Epithelial cell of prostate (primary cell): ENCODE data around the gene NEU3.

Experiments
- DNase-seq: peaks from one replicate; pipeline ENCODE4 v3.0.0-alpha.2; 2011; ENCODE audit warnings: low read depth, low spot score
- H3K27ac ChIP-seq: fragments of 450-650 bp; 2 replicates; pipeline ENCODE4 v1.5.1; 2017; ENCODE audit warnings: mild to moderate bottlenecking

Gene NEU3

GRCh38 chr11:75052457-75052856 is 63.7 kb downstream of the NEU3 start:
- no peak overlapping the region for H3K27ac ChIP-seq
- no peak for DNase-seq

- DNase-seq, result no peak
Observed at GRCh38 chr11:75055511-75055910, 66.8 kb downstream of the NEU3 start.

DNA sequence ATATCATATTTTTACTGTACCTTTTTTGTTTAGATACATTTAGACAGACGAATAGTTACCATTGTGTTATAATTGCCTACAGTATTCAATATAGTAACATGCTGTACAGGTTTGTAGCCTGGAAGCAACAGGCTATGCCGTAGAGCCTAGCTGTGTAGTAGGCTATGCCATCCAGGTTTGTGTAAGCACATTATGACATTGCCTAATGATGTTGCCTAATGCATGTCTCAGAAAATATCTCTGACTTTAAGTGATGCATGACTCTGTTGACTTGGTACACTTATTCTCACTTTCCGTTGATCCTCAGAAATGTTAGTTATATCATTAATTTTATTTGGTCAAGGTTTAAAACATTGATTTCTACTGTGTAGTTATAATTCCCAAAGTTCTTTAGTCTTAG is 68.1 kb downstream of the NEU3 start:
- H3K27ac ChIP-seq, result no peak overlapping the region
- no peak for DNase-seq

More at GRCh38 chr11:75055511-75055910, 66.8 kb downstream of the NEU3 start:
- H3K27ac ChIP-seq, result no peak overlapping the region

DNA sequence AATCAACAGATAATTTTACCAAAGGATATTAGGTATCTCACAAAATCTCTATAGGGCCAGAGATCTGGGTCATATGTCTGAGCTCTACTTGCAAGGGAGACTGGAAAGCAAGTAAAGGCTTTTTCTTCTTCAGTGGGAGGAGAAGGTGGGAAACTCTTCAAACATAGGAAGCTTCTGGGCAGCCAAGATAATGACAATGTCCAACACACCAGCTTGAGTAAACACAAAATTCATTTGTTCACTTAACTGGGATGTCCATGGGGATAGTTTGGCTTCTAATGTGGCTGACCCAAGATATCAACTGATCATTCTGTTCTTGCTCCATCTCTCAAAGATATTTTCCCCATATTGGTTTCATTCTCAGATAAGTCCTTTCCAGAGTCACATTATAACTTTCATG is 70.6 kb downstream of the NEU3 start:
- H3K27ac ChIP-seq, result no peak overlapping the region
- DNase-seq, result no peak

- no peak for DNase-seq
- H3K27ac ChIP-seq, result no peak overlapping the region
Observed at GRCh38 chr11:75063741-75064314, 75.1 kb downstream of the NEU3 start.

DNA sequence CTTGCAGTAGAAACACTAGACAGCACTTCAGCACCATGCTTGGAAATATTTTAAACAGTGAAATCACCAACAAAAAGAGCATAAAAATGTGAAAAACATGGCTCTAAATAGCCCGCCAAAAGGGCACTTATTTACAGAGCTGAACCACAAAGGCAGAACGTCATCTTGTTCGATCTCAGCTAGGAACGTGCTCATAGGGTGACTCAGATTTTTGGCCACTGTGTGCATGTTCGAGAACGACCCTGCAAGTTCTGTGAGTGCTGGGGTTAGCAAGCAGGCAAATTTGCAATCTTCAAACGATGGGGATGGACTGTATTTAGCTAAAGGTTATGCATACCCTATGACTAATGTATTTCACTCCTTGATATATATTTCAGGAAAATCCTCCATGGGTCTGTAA is 77.3 kb downstream of the NEU3 start:
- no peak overlapping the region for H3K27ac ChIP-seq
- DNase-seq, result no peak
